K562 (cell line): ENCODE data around the gene PLA2G2C. TPM values are rescaled to one million over a fixed set of nuclear protein-coding genes. Genes with fewer than 3 reads are reported as not detected.
A peak's percentile ranks its signal among the peaks of the same experiment; 100 is the strongest.

ENCODE experiments used
- ETV1 ChIP-seq: fragments of 450-650 bp; conservative IDR thresholded peaks from 2 replicates; pipeline ENCODE4 v1.6.1; 2016; ENCODE audit warnings: missing genetic modification characterization, control low read depth, low read depth, missing compliant biosample characterization
- HSF4 ChIP-seq: fragments of 250-450 bp; sonication (Bioruptor Pico); IDR thresholded peaks from 2 replicates; pipeline ENCODE4 v2.1.2; 2022; ENCODE audit warnings: mild to moderate bottlenecking, moderate library complexity, borderline replicate concordance
- MGA ChIP-seq: fragments of 450-650 bp; IDR thresholded peaks from 2 replicates; pipeline ENCODE4 v1.6.1; 2016; ENCODE audit warnings: mild to moderate bottlenecking, moderate library complexity
- NCOR1 ChIP-seq: fragments of 450-650 bp; IDR thresholded peaks from 2 replicates; pipeline ENCODE4 v1.6.1; 2016; ENCODE audit warnings: mild to moderate bottlenecking, moderate library complexity
- NR2F6 ChIP-seq: fragments of 450-650 bp; formaldehyde crosslinking; IDR thresholded peaks from 2 replicates; pipeline ENCODE4 v1.4.0; 2020; ENCODE audit warnings: mild to moderate bottlenecking
- NR4A1 ChIP-seq, 2 experiments: fragments of 250-450 bp in 1 of 2; fragments of 450-650 bp in 1 of 2; sonication (Bioruptor Pico) in 1 of 2; IDR thresholded peaks; 2 replicates each; pipeline versions ENCODE4 v1.4.0 to v1.6.1; 2016 to 2020; ENCODE audit warnings: mild to moderate bottlenecking in 2 of 2, missing compliant biosample characterization in 1 of 2, missing genetic modification characterization in 1 of 2, moderate library complexity in 1 of 2
- SMAD1 ChIP-seq: fragments of 150-350 bp; IDR thresholded peaks from 2 replicates; pipeline ENCODE4 v1.6.1; 2014; ENCODE audit warnings: low read length, low read depth; ENCODE audit not compliant: partially characterized antibody
- SP1 ChIP-seq: sonication (generic); formaldehyde crosslinking; IDR thresholded peaks from 2 replicates; pipeline ENCODE4 v1.8.1; 2022; ENCODE audit warnings: mild to moderate bottlenecking, missing genetic modification reagents
- ZNF253 ChIP-seq: fragments of 250-450 bp; sonication (Bioruptor Pico); conservative IDR thresholded peaks from 2 replicates; pipeline ENCODE4 v1.6.1; 2021; ENCODE audit warnings: mild to moderate bottlenecking
- ZNF354B ChIP-seq: fragments of 250-450 bp; sonication (Bioruptor Pico); IDR thresholded peaks from 2 replicates; pipeline ENCODE4 v1.4.0; 2020
- ZNF408 ChIP-seq: fragments of 250-450 bp; sonication (Bioruptor Pico); IDR thresholded peaks from 2 replicates; pipeline ENCODE4 v1.4.0; 2020; ENCODE audit warnings: low read depth, mild to moderate bottlenecking, moderate library complexity
- polyA plus RNA-seq, 8 experiments: library from polyadenylated mRNA; depleted of rRNA in 4 of 8; stranded (reverse) in 5 of 8; unstranded in 3 of 8; fragments of >200 nt; fragmentation: Nextera tagmentation in 2 of 8; fragmentation: Illumina TruSeq in 1 of 8; extraction: Ambion mirVana in 2 of 8; extraction: Trizol in 1 of 8; gene quantifications; 2 replicates each; pipeline versions ENCODE4 v1.2.1 to v1.2.3, GENCODE V29; 2011 to 2014; ENCODE audit warnings: inconsistent platforms in 1 of 8, missing spikeins in 1 of 8
- total RNA-seq, 7 experiments: library from RNA; depleted of rRNA in 6 of 7; stranded (reverse); fragments of >200 nt in 6 of 7; fragmentation: Illumina TruSeq in 2 of 7; extraction: Trizol in 2 of 7; gene quantifications; 2 replicates each; pipeline versions ENCODE4 v1.2.1 to v1.2.3, GENCODE V29; 2011 to 2021; ENCODE audit warnings: low replicate concordance in 1 of 7
- TF ChIP-seq, protein P1 (sequence below): fragments of 450-650 bp; IDR thresholded peaks from 2 replicates; pipeline ENCODE4 v1.6.1; 2018; ENCODE audit warnings: mild to moderate bottlenecking, low read depth; ENCODE audit not compliant: partially characterized antibody
- TF ChIP-seq, protein P2 (sequence below), 3 experiments: IDR thresholded peaks in 2 of 3; conservative IDR thresholded peaks in 1 of 3; 2 replicates each; pipeline ENCODE4 v1.5.1; 2011 to 2012; ENCODE audit warnings: low read length in 3 of 3, mild to moderate bottlenecking in 3 of 3, control low read depth in 2 of 3, improper control_type of control experiment in 1 of 3, inconsistent platforms in 1 of 3, low read depth in 1 of 3, mixed read lengths in 1 of 3, moderate library complexity in 1 of 3; ENCODE audit not compliant: insufficient read depth in 2 of 3

PLA2G2C gene
- total and polyA plus RNA-seq, 9 of the 15 experiments (the other 6 are each of a cell fraction or from before 2014, with no cell fraction given) = 0.14 to 0.49 (median 0.21) TPM

GRCh38 chr1:20212685-20213331 lies 26.5 kb upstream of the PLA2G2C start (continued):
- TF ChIP-seq, protein P1, sequence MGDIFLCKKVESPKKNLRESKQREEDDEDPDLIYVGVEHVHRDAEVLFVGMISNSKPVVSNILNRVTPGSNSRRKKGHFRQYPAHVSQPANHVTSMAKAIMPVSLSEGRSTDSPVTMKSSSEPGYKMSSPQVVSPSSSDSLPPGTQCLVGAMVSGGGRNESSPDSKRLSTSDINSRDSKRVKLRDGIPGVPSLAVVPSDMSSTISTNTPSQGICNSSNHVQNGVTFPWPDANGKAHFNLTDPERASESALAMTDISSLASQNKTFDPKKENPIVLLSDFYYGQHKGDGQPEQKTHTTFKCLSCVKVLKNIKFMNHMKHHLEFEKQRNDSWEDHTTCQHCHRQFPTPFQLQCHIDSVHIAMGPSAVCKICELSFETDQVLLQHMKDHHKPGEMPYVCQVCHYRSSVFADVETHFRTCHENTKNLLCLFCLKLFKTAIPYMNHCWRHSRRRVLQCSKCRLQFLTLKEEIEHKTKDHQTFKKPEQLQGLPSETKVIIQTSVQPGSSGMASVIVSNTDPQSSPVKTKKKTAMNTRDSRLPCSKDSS = no peak
- no peak for TF ChIP-seq ZNF354B (CRISPR knock-in tag)
- no peak for TF ChIP-seq ZNF408
- TF ChIP-seq NR4A1 (CRISPR knock-in tag; IDR thresholded peaks at IDR 0.05) = no peak
- no peak for TF ChIP-seq NR4A1 (tag; IDR thresholded peaks at IDR 0.05)
- TF ChIP-seq MGA = no peak
- TF ChIP-seq, protein P2, sequence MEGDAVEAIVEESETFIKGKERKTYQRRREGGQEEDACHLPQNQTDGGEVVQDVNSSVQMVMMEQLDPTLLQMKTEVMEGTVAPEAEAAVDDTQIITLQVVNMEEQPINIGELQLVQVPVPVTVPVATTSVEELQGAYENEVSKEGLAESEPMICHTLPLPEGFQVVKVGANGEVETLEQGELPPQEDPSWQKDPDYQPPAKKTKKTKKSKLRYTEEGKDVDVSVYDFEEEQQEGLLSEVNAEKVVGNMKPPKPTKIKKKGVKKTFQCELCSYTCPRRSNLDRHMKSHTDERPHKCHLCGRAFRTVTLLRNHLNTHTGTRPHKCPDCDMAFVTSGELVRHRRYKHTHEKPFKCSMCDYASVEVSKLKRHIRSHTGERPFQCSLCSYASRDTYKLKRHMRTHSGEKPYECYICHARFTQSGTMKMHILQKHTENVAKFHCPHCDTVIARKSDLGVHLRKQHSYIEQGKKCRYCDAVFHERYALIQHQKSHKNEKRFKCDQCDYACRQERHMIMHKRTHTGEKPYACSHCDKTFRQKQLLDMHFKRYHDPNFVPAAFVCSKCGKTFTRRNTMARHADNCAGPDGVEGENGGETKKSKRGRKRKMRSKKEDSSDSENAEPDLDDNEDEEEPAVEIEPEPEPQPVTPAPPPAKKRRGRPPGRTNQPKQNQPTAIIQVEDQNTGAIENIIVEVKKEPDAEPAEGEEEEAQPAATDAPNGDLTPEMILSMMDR (IDR thresholded peaks at IDR 0.05 in 2 of 3, conservative IDR thresholded peaks at IDR 0.05 in 1 of 3; ENCODE audit: insufficient read depth in 2 of 3, low read depth in 1 of 3, low read length in 3 of 3) = peak; percentile 86 to 93 (median 90)
- peak; percentile 49 for TF ChIP-seq SMAD1
- no peak for TF ChIP-seq HSF4 (CRISPR knock-in tag)
- TF ChIP-seq ZNF253 (CRISPR knock-in tag) = no peak
- TF ChIP-seq NCOR1 = no peak
- no peak for TF ChIP-seq ETV1
- TF ChIP-seq SP1 (CRISPR knock-in tag) = no peak
- no peak for TF ChIP-seq NR2F6 (CRISPR knock-in tag)
